Activated T-helper 1 cell treated with anti-CD3 and anti-CD28 coated beads, Interleukin-12 subunit alpha, Interleukin-12 subunit beta, Interleukin-2, Interleukin-4 antibody, amounts not matched to agents 30 ng/mL and 10 ng/mL and 1 ng/mL, durations not matched to agents 14 hours and 24 hours and 36 hours (primary cell): ENCODE data around the gene TBCD. TPM values are rescaled to one million over a fixed set of nuclear protein-coding genes. Genes with fewer than 3 reads are reported as not detected.

Experiments
- DNase-seq: peaks from one replicate; pipeline ENCODE4 v3.0.0; 2021; ENCODE audit warnings: low spot score
- H3K27ac Mint-ChIP-seq: one replicate; pipeline ENCODE4 v1.8.0; 2021; ENCODE audit warnings: mild to moderate bottlenecking, mixed read lengths
- H3K27me3 Mint-ChIP-seq: one replicate; pipeline ENCODE4 v1.8.0; 2022; ENCODE audit warnings: mild to moderate bottlenecking, moderate library complexity, mixed read lengths; ENCODE audit not compliant: insufficient read depth
- H3K36me3 Mint-ChIP-seq: one replicate; pipeline ENCODE4 v1.8.0; 2021; ENCODE audit warnings: low read depth, mixed read lengths
- H3K4me1 Mint-ChIP-seq: one replicate; pipeline ENCODE4 v1.8.0; 2021; ENCODE audit warnings: low read depth, mixed read lengths
- H3K4me3 Mint-ChIP-seq: one replicate; pipeline ENCODE4 v1.8.0; 2021; ENCODE audit warnings: mild to moderate bottlenecking, moderate library complexity, mixed read lengths
- H3K9me3 Mint-ChIP-seq: one replicate; pipeline ENCODE4 v1.8.0; 2021; ENCODE audit warnings: mixed read lengths
- intact Hi-C: fragments of 100-400 bp; cut with micrococcal nuclease; formaldehyde crosslinking; loops from one replicate; pipeline ENCODE4 v1.15.1; 2024
- total RNA-seq: library from RNA; stranded (reverse); gene quantifications from 2 replicates; pipeline ENCODE4 v1.2.3, GENCODE V29; 2022

The TBCD gene
- total RNA-seq, 1 donor from 2014 or later, result 111 TPM

DNA sequence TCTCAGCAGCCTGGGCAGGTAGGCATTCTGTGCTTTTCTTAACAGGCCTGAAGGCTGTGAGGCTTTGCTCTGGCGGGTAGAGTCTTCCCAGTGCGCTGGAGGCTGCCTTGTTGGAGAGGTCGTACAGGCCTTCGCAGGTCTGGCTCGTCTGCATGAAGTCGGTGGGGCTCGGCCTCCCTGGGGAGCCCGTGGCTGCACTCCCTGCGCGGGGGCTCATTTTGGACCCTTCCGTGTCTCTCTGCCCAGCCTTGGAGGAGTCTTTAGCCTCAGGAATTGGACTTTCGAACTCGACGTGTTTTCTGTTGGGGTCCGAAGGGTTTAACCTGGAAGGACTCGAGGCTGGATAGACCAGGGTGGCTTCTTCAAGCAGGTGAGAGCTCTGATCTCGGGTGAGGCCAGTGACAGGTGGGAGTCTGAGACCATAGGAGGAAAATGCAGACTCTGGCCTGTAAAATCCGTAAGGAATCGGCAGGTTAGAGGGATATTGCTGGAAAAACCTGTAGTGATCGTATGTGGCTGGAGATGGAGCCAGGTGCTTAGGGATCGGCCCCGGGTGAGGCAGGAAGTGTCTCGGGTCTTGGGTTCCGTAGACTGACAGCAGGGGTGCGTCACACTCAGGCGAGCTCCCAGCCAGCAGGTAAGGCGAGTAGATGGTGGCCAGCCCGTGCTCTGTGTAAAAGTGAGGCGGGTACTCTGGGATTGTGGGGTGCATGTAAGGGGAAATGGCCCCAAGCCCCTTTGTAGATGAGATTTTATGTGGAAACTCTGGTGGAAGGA lies 79.4 kb downstream of the TBCD start:
- DNase-seq, result no peak
- peaks cover 2% of the 10 kb centered on the region for H3K27me3 Mint-ChIP-seq
- H3K27ac Mint-ChIP-seq, result no peak overlapping the region
- H3K9me3 Mint-ChIP-seq, result no peaks in the 10 kb centered on the region
- intact Hi-C loops, result no loop called here
- no peak overlapping the region for H3K4me3 Mint-ChIP-seq
- H3K36me3 Mint-ChIP-seq, result peaks cover 28% of the 10 kb centered on the region
- H3K4me1 Mint-ChIP-seq, result no peaks in the 10 kb centered on the region

DNA sequence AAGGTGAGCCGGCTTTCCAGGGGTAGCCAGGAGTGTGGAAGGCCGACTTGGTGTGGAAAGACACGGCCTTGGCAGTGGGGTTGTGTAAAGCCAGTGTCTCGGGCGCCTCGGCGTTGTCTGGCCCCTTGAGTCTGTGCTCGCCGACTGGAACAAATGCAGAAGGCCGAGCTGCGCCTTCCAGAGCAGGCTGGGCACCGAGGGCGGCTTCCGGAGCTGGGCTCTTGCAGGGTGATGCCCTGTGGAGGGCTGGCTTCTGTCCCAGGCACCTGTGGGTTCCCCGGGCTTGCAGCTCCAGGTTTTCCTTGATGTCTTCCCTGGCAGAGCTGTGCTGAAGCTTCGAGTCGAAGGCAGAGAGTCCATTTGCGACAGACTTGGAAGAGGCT lies 79.9 kb downstream of the TBCD start:
- Mint-ChIP-seq H3K27me3 (peaks cover 2% of the 10 kb centered on the region), H3K27ac (no peak overlapping the region), H3K4me1 (no peaks in the 10 kb centered on the region), H3K9me3 (no peaks in the 10 kb centered on the region), H3K36me3 (peaks cover 28% of the 10 kb centered on the region), H3K4me3 (no peak overlapping the region)
- intact Hi-C loops, result no loop called here
- no peak for DNase-seq

DNA sequence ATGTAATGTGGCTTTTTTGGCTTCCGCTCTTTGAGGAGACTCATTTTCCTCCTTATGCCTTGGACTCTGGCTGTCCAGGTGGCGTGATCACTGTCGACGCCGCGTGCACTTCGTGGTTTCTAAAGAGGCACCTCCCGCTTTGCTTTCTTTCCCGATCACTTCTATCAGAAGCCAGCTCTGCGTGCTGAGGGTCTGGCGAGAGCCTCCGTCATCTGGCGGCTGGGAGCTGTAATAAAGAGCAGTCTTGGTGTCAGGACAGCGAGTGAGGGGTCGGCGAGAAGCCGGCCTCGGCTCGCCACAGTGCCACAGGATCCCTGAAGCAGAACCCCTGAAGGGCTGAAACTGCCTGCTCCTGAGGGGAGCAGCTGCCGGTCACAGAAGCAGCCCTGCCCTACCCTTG lies 80.5 kb downstream of the TBCD start:
- Mint-ChIP-seq H3K27ac (no peak overlapping the region), H3K27me3 (no peaks in the 10 kb centered on the region), H3K4me1 (no peaks in the 10 kb centered on the region), H3K9me3 (no peaks in the 10 kb centered on the region), H3K36me3 (peaks cover 23% of the 10 kb centered on the region), H3K4me3 (no peak overlapping the region)
- intact Hi-C loops, result no loop called here
- DNase-seq, result no peak

DNA sequence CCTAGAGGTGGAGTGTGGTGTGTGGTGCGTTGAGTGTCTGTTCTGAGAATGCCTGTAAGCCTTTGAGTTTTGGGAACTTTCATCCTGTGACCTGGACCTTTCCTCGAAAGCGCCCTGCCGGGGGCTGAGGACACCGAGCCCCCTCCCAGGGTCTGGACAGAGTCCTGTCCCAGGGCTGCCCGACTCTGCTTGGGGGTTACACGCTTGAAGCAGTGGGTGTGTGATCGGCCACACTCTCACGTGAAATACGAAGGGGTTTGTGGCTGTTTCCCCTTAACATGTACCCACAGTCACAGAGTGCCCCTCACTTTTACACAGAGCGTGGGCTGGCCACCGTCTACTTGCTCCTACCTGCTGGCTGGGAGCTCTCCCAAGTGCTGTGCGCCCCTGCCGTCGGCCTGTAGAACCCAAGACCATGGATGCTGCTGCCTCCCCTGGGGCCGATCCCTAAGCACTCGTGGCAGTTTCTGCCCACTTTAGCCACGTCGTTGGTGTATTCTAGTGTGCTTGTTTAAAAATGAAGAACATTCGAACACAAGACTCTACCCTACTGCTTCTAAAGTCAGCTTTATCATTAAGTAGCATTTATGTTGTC lies 81.1 kb downstream of the TBCD start:
- Mint-ChIP-seq H3K4me1 (no peaks in the 10 kb centered on the region), H3K4me3 (no peak overlapping the region), H3K27ac (no peak overlapping the region), H3K36me3 (peaks cover 18% of the 10 kb centered on the region), H3K9me3 (no peaks in the 10 kb centered on the region), H3K27me3 (no peaks in the 10 kb centered on the region)
- intact Hi-C loops, result no loop called here
- DNase-seq, result no peak

DNA sequence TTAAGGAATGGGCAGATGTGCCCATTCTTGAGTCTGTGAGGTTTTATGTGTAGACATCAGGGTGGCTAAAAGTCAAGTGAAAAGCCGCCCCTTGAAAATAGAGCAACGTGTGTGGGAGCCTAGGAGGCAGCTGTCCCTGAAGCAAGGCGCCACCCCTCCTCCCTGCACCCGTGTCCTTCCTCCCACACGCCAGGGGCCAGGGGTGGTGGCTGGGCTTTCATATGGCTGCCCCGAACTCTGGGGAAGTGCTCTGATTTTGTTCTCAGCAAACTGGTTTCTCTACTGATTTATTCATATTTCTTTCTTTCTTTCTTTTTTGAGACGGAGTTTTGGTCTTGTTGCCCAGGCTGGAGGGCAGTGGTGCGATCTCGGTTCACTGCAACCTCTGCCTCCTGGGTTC lies 83.3 kb downstream of the TBCD start:
- H3K27me3 Mint-ChIP-seq, result no peaks in the 10 kb centered on the region
- DNase-seq, result no peak
- peaks cover 2% of the 10 kb centered on the region for H3K36me3 Mint-ChIP-seq
- H3K4me1 Mint-ChIP-seq, result no peaks in the 10 kb centered on the region
- no peak overlapping the region for H3K4me3 Mint-ChIP-seq
- no peak overlapping the region for H3K27ac Mint-ChIP-seq
- intact Hi-C loops, result no loop called here
- no peaks in the 10 kb centered on the region for H3K9me3 Mint-ChIP-seq

DNA sequence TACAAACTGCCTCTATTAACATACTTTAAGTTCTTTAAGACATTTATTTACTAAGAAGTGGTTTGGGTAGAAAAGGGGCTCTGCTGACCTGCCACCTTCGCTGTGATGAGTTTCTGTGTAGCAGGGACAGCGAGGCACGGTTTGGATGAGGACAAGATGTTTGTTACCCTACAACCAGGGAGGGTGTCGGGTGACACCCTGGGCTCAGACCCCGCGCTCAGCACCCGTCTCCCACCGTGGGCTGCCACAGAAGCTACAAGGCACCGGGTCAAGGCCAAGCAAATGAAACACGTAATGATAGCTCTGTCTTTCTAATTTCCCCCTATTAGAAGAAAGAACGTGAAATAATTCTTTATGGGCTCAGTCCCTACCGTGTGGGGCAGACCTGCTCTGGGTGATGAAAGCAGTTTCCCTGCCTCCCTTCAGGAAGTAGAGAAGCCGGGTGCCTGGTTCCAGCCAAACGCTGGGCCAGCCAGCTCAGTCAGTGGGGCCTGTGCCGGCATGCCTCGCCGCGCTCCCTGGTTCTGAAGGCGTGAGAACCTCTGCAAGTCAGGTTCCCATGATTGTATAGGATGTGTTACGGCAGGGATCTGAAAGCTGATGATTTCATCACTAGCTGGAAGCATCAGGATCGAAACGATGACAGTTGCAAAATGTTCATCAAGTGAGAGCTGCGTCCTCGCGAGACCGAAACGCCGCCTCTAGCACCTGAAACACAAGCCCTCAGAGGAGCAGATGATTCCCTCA lies 84.1 kb downstream of the TBCD start:
- Mint-ChIP-seq H3K27me3 (no peaks in the 10 kb centered on the region), H3K36me3 (peaks cover 2% of the 10 kb centered on the region), H3K4me3 (no peak overlapping the region), H3K9me3 (no peaks in the 10 kb centered on the region), H3K27ac (no peak overlapping the region), H3K4me1 (no peaks in the 10 kb centered on the region)
- intact Hi-C loops, result no loop called here
- DNase-seq, result no peak

DNA sequence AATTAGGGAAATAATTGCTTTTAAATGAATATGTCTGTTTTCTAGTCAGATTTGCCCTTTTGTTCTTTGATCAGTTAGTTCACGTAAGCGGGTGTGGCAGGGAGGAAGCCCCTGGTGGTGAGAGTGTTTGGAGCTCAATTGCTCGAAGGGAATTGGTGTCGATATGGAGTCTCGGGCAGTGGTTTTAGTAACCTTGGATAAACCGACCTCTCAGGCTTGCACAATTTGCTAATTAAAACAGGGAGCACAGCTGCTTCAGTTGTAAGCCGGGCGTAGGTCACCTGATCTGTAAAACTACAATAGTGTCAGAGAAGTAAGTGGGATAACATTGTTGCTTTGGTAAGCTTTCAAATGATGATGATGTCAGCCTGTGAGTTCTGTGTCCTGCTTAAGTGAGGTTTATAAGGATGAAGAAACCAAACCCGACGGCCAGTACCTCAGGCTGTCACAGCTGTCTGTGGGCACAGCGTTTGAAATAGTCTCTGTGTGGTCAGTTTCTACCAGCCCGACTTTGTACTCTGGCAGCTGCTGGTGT lies 85.0 kb downstream of the TBCD start:
- intact Hi-C loops, result no loop called here
- no peak overlapping the region for H3K4me3 Mint-ChIP-seq
- H3K36me3 Mint-ChIP-seq, result no peaks in the 10 kb centered on the region
- H3K9me3 Mint-ChIP-seq, result no peaks in the 10 kb centered on the region
- no peaks in the 10 kb centered on the region for H3K27me3 Mint-ChIP-seq
- H3K4me1 Mint-ChIP-seq, result no peaks in the 10 kb centered on the region
- H3K27ac Mint-ChIP-seq, result no peak overlapping the region
- no peak for DNase-seq

DNA sequence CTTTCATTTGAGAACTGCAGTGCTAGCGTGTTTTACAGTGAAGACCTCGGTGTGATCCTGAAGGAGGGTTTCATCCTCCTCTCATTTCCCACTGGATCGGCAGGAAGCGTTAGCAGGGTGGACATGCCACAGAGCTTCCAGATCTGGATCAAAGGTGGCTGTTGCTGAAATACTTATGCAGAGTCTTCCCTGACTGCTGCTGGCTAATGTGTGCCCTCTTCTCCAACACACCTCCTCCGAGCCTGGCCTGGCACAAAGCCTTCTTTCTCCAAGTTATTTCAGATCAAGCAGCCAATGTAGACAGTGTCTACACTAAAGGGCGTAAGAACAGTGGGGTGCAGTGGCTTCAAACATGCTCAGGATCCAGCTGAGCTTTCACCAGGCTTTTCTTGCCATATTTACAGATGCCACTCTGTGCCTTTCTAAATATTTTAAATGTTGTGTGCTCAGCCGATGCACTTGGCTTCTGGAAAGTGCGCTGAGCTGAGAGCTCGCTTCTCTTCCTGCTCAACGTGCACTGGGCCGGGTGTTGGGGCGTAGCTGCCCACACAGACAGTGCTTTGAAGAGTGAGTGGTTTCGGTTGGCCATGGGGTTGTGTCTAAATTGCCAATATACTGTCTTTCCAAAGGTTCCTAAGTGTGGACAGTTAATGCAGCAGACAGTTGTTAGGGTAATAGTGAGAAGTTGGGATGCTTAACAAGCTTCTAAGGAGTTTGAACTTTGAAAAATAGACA lies 85.9 kb downstream of the TBCD start:
- intact Hi-C loops, result no loop called here
- peaks cover 3% of the 10 kb centered on the region for H3K36me3 Mint-ChIP-seq
- no peak overlapping the region for H3K27ac Mint-ChIP-seq
- no peaks in the 10 kb centered on the region for H3K9me3 Mint-ChIP-seq
- no peaks in the 10 kb centered on the region for H3K4me1 Mint-ChIP-seq
- DNase-seq, result no peak
- H3K4me3 Mint-ChIP-seq, result no peak overlapping the region
- H3K27me3 Mint-ChIP-seq, result no peaks in the 10 kb centered on the region

DNA sequence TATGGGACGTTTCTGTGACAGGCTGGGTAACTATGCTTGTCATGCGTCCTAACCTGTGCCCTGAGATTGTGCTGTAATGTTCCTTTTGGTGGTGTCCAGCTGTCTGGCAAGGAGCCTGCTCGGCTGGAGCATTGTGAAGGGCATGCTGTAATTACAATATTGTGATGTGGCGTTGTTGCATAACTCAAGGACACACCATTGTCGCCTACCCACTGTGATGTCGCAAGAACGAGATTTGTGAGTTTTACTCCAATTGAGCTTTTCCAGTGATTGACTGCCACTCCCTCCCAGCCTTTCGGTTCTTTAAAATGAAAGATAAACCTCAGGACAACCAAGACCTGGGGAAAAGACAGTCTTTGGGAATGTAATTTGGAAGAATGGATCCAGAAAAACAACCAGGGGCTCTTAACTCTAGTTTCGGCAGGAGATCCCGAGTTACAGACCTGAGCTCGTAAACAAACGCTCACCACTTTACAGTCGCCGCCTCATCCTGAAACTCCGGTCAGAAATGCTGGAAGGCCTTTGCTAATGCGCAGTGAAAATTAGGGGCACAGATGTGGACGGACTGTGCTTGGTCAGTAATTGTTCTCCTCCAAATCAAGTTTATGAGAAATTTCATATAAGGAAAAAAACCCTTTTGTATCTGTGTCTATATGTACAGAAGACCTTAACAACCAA lies 86.7 kb downstream of the TBCD start:
- Mint-ChIP-seq H3K4me1 (peaks cover under 1% of the 10 kb centered on the region), H3K27me3 (no peaks in the 10 kb centered on the region), H3K36me3 (peaks cover 3% of the 10 kb centered on the region), H3K4me3 (no peak overlapping the region), H3K9me3 (no peaks in the 10 kb centered on the region), H3K27ac (no peak overlapping the region)
- intact Hi-C loops, result no loop called here
- DNase-seq, result no peak

DNA sequence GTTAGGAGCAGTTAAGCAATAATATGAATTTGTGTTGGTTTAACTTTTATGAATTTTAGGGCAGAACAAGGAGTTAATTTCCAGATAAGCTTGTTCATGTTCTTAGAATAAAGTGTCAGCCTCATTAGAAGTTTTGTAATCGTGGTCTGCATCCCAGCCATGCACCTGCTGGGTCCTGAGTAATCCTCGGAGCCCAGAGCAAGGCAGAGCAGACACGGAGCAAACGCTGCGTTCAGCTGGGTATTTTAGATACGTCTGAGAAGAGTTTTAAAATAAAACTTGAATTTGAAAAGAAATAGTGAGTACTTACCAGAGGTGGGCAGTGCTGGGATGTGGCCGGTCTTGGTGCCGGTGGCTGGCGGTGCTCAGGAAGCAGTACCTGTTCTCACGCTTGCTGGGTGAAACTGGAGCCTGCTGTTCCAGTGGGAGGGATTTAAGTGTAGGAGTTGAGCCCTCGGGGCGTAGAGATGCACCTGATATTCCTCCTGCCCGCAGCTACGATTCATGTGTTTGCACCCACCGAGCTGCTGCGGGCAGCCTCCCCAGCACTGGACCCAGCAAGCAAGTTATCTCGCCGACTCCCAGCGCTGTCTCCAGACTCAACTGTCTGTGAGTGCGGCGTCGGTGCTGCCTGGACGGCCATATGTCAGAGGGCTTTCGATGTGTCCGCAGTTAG lies 87.9 kb downstream of the TBCD start, which contains the start of gene ZNF750:
TSS of gene ZNF750 (minus strand) at position 406 of the 676 bp plus-strand sequence. CDS start 7,568 bp downstream, outside the sequence.
- intact Hi-C loops, result no loop called here
- H3K27me3 Mint-ChIP-seq, result no peaks in the 10 kb centered on the region
- H3K27ac Mint-ChIP-seq, result no peak within 1 kb of the TSS
- no peak for DNase-seq
- peaks cover 6% of the 10 kb centered on the region for H3K4me1 Mint-ChIP-seq
- no peak within 1 kb of the TSS for H3K4me3 Mint-ChIP-seq
- no peaks in the 10 kb centered on the region for H3K9me3 Mint-ChIP-seq
- peaks cover 5% of the 10 kb centered on the region for H3K36me3 Mint-ChIP-seq

DNA sequence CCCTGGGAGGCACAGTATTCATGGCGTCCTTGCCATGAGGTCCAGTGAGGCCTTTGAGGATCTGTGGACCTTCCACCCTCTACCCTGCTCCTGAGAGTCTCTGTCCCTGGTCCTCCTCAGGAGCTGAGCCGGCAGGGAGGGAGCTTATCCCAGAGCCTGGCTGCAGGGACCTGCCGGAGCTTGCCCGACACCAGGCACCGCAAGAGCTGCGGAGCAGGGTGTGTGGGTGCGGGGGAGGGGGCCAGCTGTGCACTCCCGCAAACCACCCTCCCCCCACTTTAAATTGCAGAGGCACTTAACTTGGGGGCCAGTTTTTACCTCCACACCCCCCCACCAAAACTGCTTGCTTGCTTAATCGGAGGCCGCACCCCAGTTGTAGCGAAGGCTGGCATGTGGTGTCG lies 88.6 kb downstream of the TBCD start:
- Mint-ChIP-seq H3K27ac (no peak overlapping the region), H3K27me3 (no peaks in the 10 kb centered on the region), H3K36me3 (peaks cover 5% of the 10 kb centered on the region), H3K4me3 (no peak overlapping the region), H3K4me1 (peaks cover 6% of the 10 kb centered on the region), H3K9me3 (no peaks in the 10 kb centered on the region)
- intact Hi-C loops, result no loop called here
- no peak for DNase-seq
